ENCODE data around the gene PTPN4. TPM values are rescaled to one million over a fixed set of nuclear protein-coding genes. Genes with fewer than 3 reads are reported as not detected.

PTPN4 gene
- total RNA-seq, 2 donors from 2014 or later, result 38.0 to 46.5 TPM

- no peak for ATAC-seq (replicated peaks in 1 of 2)
- H3K4me1 Mint-ChIP-seq (ENCODE audit: low read depth), result peaks cover 26% of the 10 kb centered on the region
- H3K4me3 Mint-ChIP-seq, result no peak overlapping the region
Observed at GRCh38 chr2:119871725-119872124, 112.0 kb downstream of the PTPN4 start.

GRCh38 chr2:119873350-119874315, 113.9 kb downstream of the PTPN4 start:
- Mint-ChIP-seq H3K4me1 (ENCODE audit: low read depth) (peaks cover 21% of the 10 kb centered on the region), H3K9me3 (peaks cover 0 to 2% of the 10 kb centered on the region in 2 donors), H3K27ac (no peak overlapping the region), H3K36me3 (ENCODE audit: insufficient read depth in 2 of 2) (peaks cover 0 to 5% of the 10 kb centered on the region in 2 donors), H3K27me3 (ENCODE audit: low read depth) (no peaks in the 10 kb centered on the region), H3K4me3 (no peak overlapping the region)
- no peak for DNase-seq
- no peak for ATAC-seq (replicated peaks in 1 of 2)

More at GRCh38 chr2:119871725-119872124, 112.0 kb downstream of the PTPN4 start:
- H3K27me3 Mint-ChIP-seq (ENCODE audit: low read depth), result no peaks in the 10 kb centered on the region
- no peak overlapping the region for H3K27ac Mint-ChIP-seq
- DNase-seq, result no peak
- H3K9me3 Mint-ChIP-seq, result peaks cover 2% of the 10 kb centered on the region in 2 donors
- H3K36me3 Mint-ChIP-seq (ENCODE audit: insufficient read depth in 2 of 2), result peaks cover 0 to 5% of the 10 kb centered on the region in 2 donors

GRCh38 chr2:119879502-119879901, 119.8 kb downstream of the PTPN4 start:
- Mint-ChIP-seq H3K9me3 (no peaks in the 10 kb centered on the region), H3K27me3 (ENCODE audit: low read depth) (no peaks in the 10 kb centered on the region), H3K27ac (no peak overlapping the region), H3K36me3 (ENCODE audit: insufficient read depth in 2 of 2) (peaks cover 0 to 2% of the 10 kb centered on the region in 2 donors), H3K4me3 (no peak overlapping the region), H3K4me1 (ENCODE audit: low read depth) (peaks cover 5% of the 10 kb centered on the region)
- no peak for DNase-seq
- no peak for ATAC-seq (replicated peaks in 1 of 2)

- Mint-ChIP-seq H3K36me3 (ENCODE audit: insufficient read depth in 2 of 2) (peaks cover 29 to 42% of the 10 kb centered on the region in 2 donors), H3K27ac (peak overlapping the region; percentile 7), H3K4me1 (ENCODE audit: low read depth) (peaks cover 4% of the 10 kb centered on the region), H3K4me3 (no peak overlapping the region), H3K27me3 (ENCODE audit: low read depth) (no peaks in the 10 kb centered on the region), H3K9me3 (peaks cover 12 to 14% of the 10 kb centered on the region in 2 donors)
- ATAC-seq (replicated peaks in 1 of 2), result no peak
- no peak for DNase-seq
Observed at GRCh38 chr2:119888680-119889079, 129.0 kb downstream of the PTPN4 start.

DNA sequence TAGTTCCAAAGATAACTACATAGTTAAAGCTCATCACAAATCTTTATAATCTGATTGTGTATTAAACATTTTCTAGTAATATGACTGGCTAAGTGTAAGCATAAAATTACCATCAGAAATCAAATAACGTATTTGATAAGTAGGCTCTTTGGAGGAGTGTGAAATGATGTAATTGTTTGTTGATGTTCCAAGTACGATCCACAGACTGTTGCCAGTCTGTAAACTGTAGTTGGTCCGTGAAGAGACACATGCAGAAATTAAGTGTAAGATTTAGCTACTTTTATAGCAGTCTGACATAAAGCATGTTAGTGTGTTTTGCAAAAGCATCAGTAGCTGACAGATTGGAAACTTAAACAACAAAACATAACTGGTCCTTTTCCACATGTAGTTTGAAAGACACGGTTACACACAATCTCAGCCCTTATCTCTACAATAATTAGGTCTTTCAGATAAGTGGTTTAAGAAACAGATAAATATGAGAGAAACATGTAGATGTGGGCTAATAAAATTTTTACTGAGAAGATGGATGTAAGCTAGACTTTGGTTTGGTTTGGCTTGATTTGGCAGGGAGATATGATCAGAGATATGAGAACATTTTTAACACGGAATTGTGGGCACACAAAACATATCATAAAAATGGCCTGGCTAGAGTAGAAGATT, 138.1 kb downstream of the PTPN4 start:
- no peak overlapping the region for H3K27ac Mint-ChIP-seq
- ATAC-seq (replicated peaks in 1 of 2), result no peak
- no peaks in the 10 kb centered on the region for H3K27me3 Mint-ChIP-seq (ENCODE audit: low read depth)
- H3K4me1 Mint-ChIP-seq (ENCODE audit: low read depth), result no peaks in the 10 kb centered on the region
- no peak overlapping the region for H3K4me3 Mint-ChIP-seq
- peaks cover 1 to 4% of the 10 kb centered on the region in 2 donors for H3K9me3 Mint-ChIP-seq
- H3K36me3 Mint-ChIP-seq (ENCODE audit: insufficient read depth in 2 of 2), result peaks cover 11 to 24% of the 10 kb centered on the region in 2 donors
- no peak for DNase-seq

DNA sequence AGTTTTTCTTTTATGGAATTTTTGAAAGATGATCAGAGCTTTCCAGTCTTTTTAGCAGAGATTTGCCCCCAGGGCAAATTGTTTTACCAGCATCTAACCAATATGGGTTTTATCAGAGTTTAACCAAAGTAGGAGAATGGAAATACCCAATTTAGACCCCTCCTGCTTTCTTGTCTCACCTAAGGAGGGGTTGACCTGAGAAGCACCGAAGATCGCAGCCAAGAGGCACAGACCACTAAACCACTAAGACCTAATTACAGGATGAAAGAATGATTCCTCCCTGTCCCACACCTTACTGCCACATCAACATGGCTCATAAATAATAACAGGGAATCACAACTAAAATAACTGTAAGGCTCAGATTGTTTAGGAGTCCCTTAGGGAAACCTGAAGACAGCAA, 141.3 kb downstream of the PTPN4 start:
- no peak overlapping the region for H3K4me3 Mint-ChIP-seq
- H3K27me3 Mint-ChIP-seq (ENCODE audit: low read depth), result no peaks in the 10 kb centered on the region
- no peaks in the 10 kb centered on the region for H3K4me1 Mint-ChIP-seq (ENCODE audit: low read depth)
- peaks cover 5 to 6% of the 10 kb centered on the region in 2 donors for H3K9me3 Mint-ChIP-seq
- H3K36me3 Mint-ChIP-seq (ENCODE audit: insufficient read depth in 2 of 2), result peaks cover 18 to 35% of the 10 kb centered on the region in 2 donors
- no peak overlapping the region for H3K27ac Mint-ChIP-seq
- DNase-seq, result no peak
- no peak for ATAC-seq (replicated peaks in 1 of 2)

DNA sequence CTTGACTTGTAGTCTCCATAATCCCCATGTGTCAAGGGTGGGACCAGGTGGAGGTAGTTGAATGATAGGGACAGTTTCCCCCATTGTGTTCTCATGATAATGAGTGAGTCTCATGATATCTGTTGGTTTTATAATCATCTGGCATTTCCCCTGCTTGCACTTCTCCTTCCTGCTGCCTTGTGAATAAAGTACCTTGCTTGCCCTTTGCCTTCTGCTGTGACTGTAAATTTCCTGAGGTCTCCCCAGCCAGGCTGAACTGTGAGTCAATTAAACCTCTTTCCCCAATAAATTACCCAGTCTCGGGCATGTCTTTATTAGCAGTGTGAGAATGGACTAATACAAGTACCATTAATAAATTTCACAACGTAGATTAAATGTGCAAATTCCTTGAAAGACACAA, 150.8 kb downstream of the PTPN4 start:
- no peak for ATAC-seq (replicated peaks in 1 of 2)
- no peak for DNase-seq
- Mint-ChIP-seq H3K9me3 (peaks cover 0 to 12% of the 10 kb centered on the region in 2 donors), H3K27ac (peak overlapping the region; percentile 15), H3K4me3 (no peak overlapping the region), H3K36me3 (ENCODE audit: insufficient read depth in 2 of 2) (peaks cover 10% of the 10 kb centered on the region in 2 donors), H3K4me1 (ENCODE audit: low read depth) (no peaks in the 10 kb centered on the region), H3K27me3 (ENCODE audit: low read depth) (no peaks in the 10 kb centered on the region)

GRCh38 chr2:119914266-119914665, 154.5 kb downstream of the PTPN4 start:
- Mint-ChIP-seq H3K27me3 (ENCODE audit: low read depth) (no peaks in the 10 kb centered on the region), H3K36me3 (ENCODE audit: insufficient read depth in 2 of 2) (peaks cover 4 to 8% of the 10 kb centered on the region in 2 donors), H3K4me1 (ENCODE audit: low read depth) (no peaks in the 10 kb centered on the region), H3K9me3 (peaks cover 0 to 9% of the 10 kb centered on the region in 2 donors), H3K27ac (no peak overlapping the region), H3K4me3 (no peak overlapping the region)
- DNase-seq, result no peak
- ATAC-seq (replicated peaks in 1 of 2), result no peak

GRCh38 chr2:119921825-119922224, 162.1 kb downstream of the PTPN4 start:
- Mint-ChIP-seq H3K27ac (peak overlapping the region; percentile 38), H3K27me3 (ENCODE audit: low read depth) (no peaks in the 10 kb centered on the region)

DNA sequence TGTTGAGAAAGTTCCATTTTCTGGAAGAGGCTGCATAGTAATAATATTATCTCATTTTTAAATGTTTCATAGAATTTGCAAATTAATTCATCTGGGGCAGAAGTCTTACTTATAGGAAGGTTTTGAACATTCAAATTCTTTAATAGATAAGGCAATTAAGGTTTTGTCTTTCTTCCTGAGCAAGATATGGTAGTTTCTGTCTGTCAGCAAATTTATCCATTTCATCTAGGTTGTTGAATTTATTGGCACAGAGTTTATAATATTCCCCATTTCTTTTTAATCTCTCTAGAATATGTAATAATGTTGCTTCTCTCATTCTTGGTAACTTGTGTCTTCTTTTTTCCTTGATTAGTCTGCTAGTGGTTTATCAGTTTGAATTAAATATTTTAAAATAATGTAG, 163.0 kb downstream of the PTPN4 start:
- DNase-seq, result no peak
- ATAC-seq (replicated peaks in 1 of 2), result no peak
- Mint-ChIP-seq H3K4me3 (no peak overlapping the region), H3K9me3 (no peaks in the 10 kb centered on the region), H3K4me1 (ENCODE audit: low read depth) (peaks cover 21% of the 10 kb centered on the region), H3K27ac (no peak overlapping the region), H3K27me3 (ENCODE audit: low read depth) (no peaks in the 10 kb centered on the region), H3K36me3 (ENCODE audit: insufficient read depth in 2 of 2) (no peaks in the 10 kb centered on the region)

More at GRCh38 chr2:119921825-119922224, 162.1 kb downstream of the PTPN4 start:
- Mint-ChIP-seq H3K4me3 (no peak overlapping the region), H3K9me3 (no peaks in the 10 kb centered on the region), H3K4me1 (ENCODE audit: low read depth) (peaks cover 15% of the 10 kb centered on the region), H3K36me3 (ENCODE audit: insufficient read depth in 2 of 2) (no peaks in the 10 kb centered on the region)
- DNase-seq (no peak), ATAC-seq (replicated peaks in 1 of 2) (no peak)

DNA sequence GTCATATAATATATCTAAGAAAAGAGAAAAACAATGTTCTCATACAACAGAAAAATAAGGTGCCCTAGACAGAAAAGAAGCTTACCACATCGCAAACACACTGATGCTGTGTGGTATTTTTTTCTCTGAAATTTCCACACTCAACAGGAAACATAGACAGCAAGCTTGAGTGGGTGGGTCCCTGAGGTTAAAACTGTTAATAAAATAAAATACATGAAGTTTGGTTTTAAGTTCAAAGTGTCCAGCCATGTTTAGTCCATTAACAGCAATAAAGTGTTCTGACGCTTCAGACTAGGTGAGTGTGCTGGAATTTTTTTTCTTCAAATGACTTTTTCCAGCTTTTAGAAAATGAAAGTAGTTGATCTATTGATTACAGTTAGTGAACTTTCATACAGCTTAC, 169.8 kb downstream of the PTPN4 start:
- Mint-ChIP-seq H3K4me1 (ENCODE audit: low read depth) (peaks cover 40% of the 10 kb centered on the region), H3K27ac (peak overlapping the region; percentile 98), H3K27me3 (ENCODE audit: low read depth) (no peaks in the 10 kb centered on the region), H3K9me3 (no peaks in the 10 kb centered on the region), H3K36me3 (ENCODE audit: insufficient read depth in 2 of 2) (peaks cover 0 to 3% of the 10 kb centered on the region in 2 donors), H3K4me3 (peak overlapping the region; percentile 49 to 89)
- DNase-seq (peak in 1 of 2 donors; percentile 6), ATAC-seq (replicated peaks in 1 of 2) (peak; percentile 68 to 82)

DNA sequence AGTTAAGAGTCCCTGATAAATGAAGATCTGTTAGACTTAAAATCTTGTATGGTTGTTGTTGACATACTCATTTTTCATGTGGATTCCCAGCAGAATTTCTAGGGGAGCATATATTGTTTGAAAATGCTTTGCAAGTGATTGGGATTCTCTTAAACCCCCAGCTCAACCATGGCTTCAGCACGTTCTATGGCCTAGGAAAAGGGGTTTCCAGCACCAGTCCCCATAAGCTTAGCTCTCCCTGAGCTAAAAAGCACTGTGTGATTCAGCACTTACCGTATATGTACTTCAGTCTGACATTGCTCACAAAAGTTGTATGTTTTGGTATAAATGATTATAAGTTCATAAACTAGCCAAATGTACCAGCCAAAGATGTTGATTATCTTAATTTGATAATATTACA, 173.1 kb downstream of the PTPN4 start:
- peak overlapping the region; percentile 68 for H3K27ac Mint-ChIP-seq
- H3K4me3 Mint-ChIP-seq, result peak overlapping the region in 1 of 2 donors; percentile 55
- H3K4me1 Mint-ChIP-seq (ENCODE audit: low read depth), result peaks cover 32% of the 10 kb centered on the region
- ATAC-seq (replicated peaks in 1 of 2) (no peak), DNase-seq (no peak)
- H3K27me3 Mint-ChIP-seq (ENCODE audit: low read depth), result no peaks in the 10 kb centered on the region
- peaks cover 0 to 1% of the 10 kb centered on the region in 2 donors for H3K9me3 Mint-ChIP-seq
- H3K36me3 Mint-ChIP-seq (ENCODE audit: insufficient read depth in 2 of 2), result peaks cover 5 to 20% of the 10 kb centered on the region in 2 donors

GRCh38 chr2:119934319-119934718, 174.6 kb downstream of the PTPN4 start:
- Mint-ChIP-seq H3K27me3 (ENCODE audit: low read depth) (no peaks in the 10 kb centered on the region), H3K9me3 (peaks cover 0 to 1% of the 10 kb centered on the region in 2 donors), H3K4me1 (ENCODE audit: low read depth) (peaks cover 17% of the 10 kb centered on the region), H3K4me3 (no peak overlapping the region), H3K36me3 (ENCODE audit: insufficient read depth in 2 of 2) (peaks cover 5 to 23% of the 10 kb centered on the region in 2 donors), H3K27ac (no peak overlapping the region)
- no peak for ATAC-seq (replicated peaks in 1 of 2)
- DNase-seq, result no peak

Data from activated T-cell treated with anti-CD3 and anti-CD28 coated beads, Interleukin-2, amount 50 U/mL, for 72 hours (primary cell).